Measurements from ENCODE around the gene APP. TPM values are rescaled to one million over a fixed set of nuclear protein-coding genes. Genes with fewer than 3 reads are reported as not detected.

The APP gene
- total and polyA plus RNA-seq, 3 donors from 2014 or later: 390 to 670 (median 409) TPM

DNA sequence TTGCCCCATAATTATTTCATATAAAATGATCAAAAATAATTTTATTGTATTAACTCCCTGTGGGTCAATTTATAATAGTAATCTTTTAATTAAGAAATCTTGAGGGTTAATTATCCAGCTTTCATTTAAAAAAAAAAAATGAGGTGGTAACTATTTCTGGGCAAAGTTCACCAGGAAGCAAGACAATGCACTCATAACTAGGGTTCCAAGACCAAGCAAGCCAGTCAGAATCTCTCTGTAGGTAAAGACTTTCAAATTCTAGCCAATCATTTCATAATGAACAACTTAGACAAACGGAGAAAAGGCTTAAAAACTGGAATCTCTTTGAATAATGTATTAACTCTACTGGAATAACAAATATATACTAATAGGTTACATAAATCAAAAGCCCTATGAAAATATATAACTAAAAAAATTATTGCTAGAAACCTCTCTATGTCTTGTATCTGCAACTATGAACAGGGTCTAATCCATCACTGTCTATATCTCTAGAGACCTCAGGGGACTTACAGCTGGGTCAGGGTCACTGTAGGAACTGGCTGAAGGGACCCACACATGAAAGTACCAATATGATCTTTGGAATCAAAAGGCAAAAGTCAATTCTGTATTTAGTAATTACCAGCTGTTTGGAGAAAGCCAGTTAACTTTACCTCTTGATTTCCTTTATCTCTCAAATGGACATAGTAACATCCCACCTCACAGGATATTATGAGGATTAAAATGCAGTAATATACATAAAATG lies 43.3 kb downstream of the APP start:
- intact Hi-C loops (cut with DNase I; ENCODE audit: low total_unique reads): no loop called here
- no peak for TF ChIP-seq POLR2A (IDR thresholded peaks at IDR 0.05)
- TF ChIP-seq, protein P1, sequence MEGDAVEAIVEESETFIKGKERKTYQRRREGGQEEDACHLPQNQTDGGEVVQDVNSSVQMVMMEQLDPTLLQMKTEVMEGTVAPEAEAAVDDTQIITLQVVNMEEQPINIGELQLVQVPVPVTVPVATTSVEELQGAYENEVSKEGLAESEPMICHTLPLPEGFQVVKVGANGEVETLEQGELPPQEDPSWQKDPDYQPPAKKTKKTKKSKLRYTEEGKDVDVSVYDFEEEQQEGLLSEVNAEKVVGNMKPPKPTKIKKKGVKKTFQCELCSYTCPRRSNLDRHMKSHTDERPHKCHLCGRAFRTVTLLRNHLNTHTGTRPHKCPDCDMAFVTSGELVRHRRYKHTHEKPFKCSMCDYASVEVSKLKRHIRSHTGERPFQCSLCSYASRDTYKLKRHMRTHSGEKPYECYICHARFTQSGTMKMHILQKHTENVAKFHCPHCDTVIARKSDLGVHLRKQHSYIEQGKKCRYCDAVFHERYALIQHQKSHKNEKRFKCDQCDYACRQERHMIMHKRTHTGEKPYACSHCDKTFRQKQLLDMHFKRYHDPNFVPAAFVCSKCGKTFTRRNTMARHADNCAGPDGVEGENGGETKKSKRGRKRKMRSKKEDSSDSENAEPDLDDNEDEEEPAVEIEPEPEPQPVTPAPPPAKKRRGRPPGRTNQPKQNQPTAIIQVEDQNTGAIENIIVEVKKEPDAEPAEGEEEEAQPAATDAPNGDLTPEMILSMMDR (IDR thresholded peaks at IDR 0.05): no peak
- Histone ChIP-seq H3K27ac (peak overlapping the region in 1 of 2 donors; percentile 37), H3K36me3 (ENCODE audit: low read depth, missing control alignments) (no peaks in the 10 kb centered on the region), H3K4me1 (peaks cover 21% of the 10 kb centered on the region), H3K9me3 (no peaks in the 10 kb centered on the region), H3K27me3 (no peaks in the 10 kb centered on the region), H3K4me3 (no peak overlapping the region)
- 80 to 87% methylated on average over 1 of the region's 1 CpG for whole genome bisulfite sequencing, 2 donors
- DNase-seq: no peak

DNA sequence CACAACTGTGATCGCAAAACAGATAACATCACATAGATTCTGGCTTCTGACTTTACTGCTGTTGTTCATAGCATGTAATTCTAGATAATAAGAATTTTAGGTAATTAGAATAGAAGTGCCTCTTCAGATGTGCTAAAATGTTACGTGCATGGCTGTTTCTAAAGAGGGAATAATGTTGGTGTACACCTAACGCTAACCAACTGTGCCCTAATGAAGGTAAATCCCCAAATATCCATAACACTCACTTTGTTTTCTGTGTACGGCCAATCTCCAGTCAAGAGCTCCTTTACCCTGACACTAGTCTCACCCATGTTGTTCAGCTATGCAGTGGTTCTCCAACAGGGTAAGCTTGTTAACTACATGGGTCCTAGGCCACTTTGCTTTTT lies 44.4 kb downstream of the APP start:
- intact Hi-C loops (cut with DNase I; ENCODE audit: low total_unique reads): no loop called here
- no peak overlapping the region for H3K4me3 ChIP-seq
- H3K4me1 ChIP-seq: peaks cover 21% of the 10 kb centered on the region
- WGBS, 2 donors: 90 to 91% methylated on average over 4 of the region's 4 CpGs
- no peak for DNase-seq
- no peaks in the 10 kb centered on the region for H3K36me3 ChIP-seq (ENCODE audit: low read depth, missing control alignments)
- H3K27ac ChIP-seq: no peak overlapping the region
- H3K27me3 ChIP-seq: no peaks in the 10 kb centered on the region
- TF ChIP-seq, protein P1 (IDR thresholded peaks at IDR 0.05): no peak
- TF ChIP-seq POLR2A (IDR thresholded peaks at IDR 0.05): no peak
- no peaks in the 10 kb centered on the region for H3K9me3 ChIP-seq

DNA sequence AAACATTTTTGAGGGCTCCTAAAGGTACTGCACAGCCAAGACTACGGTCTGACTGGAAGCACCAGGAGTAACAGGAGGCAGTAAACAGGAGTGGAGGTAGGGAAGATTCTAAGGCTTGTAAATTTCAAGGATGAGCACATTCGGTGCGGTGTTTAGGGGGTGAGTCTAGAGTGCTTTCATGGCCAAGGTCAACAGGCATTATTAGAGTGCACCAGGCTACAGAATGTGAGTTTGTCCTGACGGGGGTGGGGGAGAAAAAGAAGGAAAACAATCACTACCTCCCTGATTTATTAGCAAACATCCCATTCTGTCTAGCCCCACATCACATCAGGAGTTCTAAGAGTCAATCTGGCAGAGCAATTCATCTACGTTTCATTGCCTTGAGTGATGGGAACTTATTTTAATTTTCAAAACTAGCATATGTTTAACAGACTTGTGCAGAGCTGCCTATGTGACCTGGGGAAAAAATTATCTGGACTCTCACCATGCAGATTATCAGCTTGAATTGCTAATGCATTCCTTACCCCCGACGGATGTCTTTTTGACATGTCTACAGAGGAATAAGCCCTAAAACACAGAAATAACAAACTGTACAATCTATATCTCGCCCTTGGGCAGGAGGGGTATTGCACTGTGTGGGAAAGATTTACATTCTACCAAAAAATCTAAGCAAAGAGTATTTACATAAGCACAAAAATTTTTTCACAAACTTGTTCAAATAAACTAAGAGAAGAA lies 45.0 kb downstream of the APP start:
- DNase-seq: no peak
- no peaks in the 10 kb centered on the region for H3K27me3 ChIP-seq
- H3K36me3 ChIP-seq (ENCODE audit: low read depth, missing control alignments): no peaks in the 10 kb centered on the region
- H3K4me3 ChIP-seq: no peak overlapping the region
- H3K4me1 ChIP-seq: peaks cover 21% of the 10 kb centered on the region
- peak overlapping the region; percentile 0 to 54 for H3K27ac ChIP-seq
- TF ChIP-seq, protein P1 (IDR thresholded peaks at IDR 0.05): no peak
- TF ChIP-seq POLR2A (IDR thresholded peaks at IDR 0.05): no peak
- no peaks in the 10 kb centered on the region for H3K9me3 ChIP-seq
- WGBS, 2 donors: 59 to 65% methylated on average over 8 of the region's 8 CpGs
- intact Hi-C loops (cut with DNase I; ENCODE audit: low total_unique reads): no loop called here

DNA sequence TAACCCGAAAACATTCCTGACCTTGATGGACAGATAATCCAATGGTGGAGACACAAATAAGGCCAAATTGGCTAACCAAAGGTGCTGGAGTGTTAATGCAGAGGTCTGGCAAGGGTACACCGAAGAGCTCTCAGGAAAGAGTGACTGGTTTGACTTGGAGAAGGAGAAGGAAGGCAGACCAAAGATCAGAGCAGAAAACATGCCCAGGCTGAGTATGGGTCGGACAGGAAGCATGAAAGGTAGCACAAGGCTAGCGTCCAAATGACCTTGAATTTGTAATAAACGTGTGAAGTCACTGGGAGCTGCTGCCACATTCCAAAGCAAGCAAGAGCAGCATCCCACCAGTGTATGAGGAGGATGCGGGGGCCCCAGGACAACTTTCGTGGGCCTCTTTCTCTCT lies 45.7 kb downstream of the APP start:
- no peaks in the 10 kb centered on the region for H3K27me3 ChIP-seq
- H3K9me3 ChIP-seq: no peaks in the 10 kb centered on the region
- TF ChIP-seq, protein P1 (IDR thresholded peaks at IDR 0.05): no peak
- TF ChIP-seq POLR2A (IDR thresholded peaks at IDR 0.05): no peak
- peak overlapping the region; percentile 54 to 68 for H3K27ac ChIP-seq
- 39 to 44% methylated on average over 7 of the region's 7 CpGs for WGBS, 2 donors
- H3K4me3 ChIP-seq: no peak overlapping the region
- H3K36me3 ChIP-seq (ENCODE audit: low read depth, missing control alignments): no peaks in the 10 kb centered on the region
- peaks cover 21% of the 10 kb centered on the region for H3K4me1 ChIP-seq
- DNase-seq: peak; percentile 43
- intact Hi-C loops (cut with DNase I; ENCODE audit: low total_unique reads): no loop called here
